Calu3 (cell line): Measurements from ENCODE around the gene DNAH14. TPM values are rescaled to one million over a fixed set of nuclear protein-coding genes. Genes with fewer than 3 reads are reported as not detected.

Experiments used
- BruUV-seq: library from RNA; stranded (reverse); fragments of 400-500 nt; replicated peaks from 2 replicates; lab custom pipeline; 2021; lab: Mats Ljungman, UMichigan
- CTCF ChIA-PET: fragments of 300-600 bp; sonication (Branson Sonifier 250); formaldehyde crosslinking; loops from one replicate; lab custom pipeline; 2022; ENCODE audit warnings: antibody characterized with exemption; lab: Charles Lee
- DNase-seq: peaks from one replicate; pipeline ENCODE4 v3.0.0; 2022
- H3K27ac Mint-ChIP-seq: one replicate; pipeline ENCODE4 v1.8.0; 2022; ENCODE audit warnings: mixed read lengths; ENCODE audit not compliant: unreplicated experiment
- H3K27me3 Mint-ChIP-seq: one replicate; pipeline ENCODE4 v1.8.0; 2022; ENCODE audit warnings: mixed read lengths; ENCODE audit not compliant: unreplicated experiment
- H3K36me3 Mint-ChIP-seq: one replicate; pipeline ENCODE4 v1.8.0; 2022; ENCODE audit warnings: mild to moderate bottlenecking, moderate library complexity, mixed read lengths; ENCODE audit not compliant: insufficient read depth, unreplicated experiment
- H3K4me1 Mint-ChIP-seq: one replicate; pipeline ENCODE4 v1.8.0; 2022; ENCODE audit warnings: mild to moderate bottlenecking, low read depth, mixed read lengths; ENCODE audit not compliant: unreplicated experiment
- H3K4me3 Mint-ChIP-seq: one replicate; pipeline ENCODE4 v1.8.0; 2022; ENCODE audit warnings: mild to moderate bottlenecking, low read depth, moderate library complexity, mixed read lengths; ENCODE audit not compliant: unreplicated experiment
- H3K9me3 Mint-ChIP-seq: one replicate; pipeline ENCODE4 v1.8.0; 2022; ENCODE audit warnings: low read depth, mixed read lengths; ENCODE audit not compliant: unreplicated experiment
- CTCF ChIP-seq: fragments of 200-600 bp; IDR thresholded peaks from one replicate; pipeline ENCODE4 v1.8.0; 2022; ENCODE audit warnings: antibody characterized with exemption; ENCODE audit not compliant: unreplicated experiment
- intact Hi-C: fragments of 100-400 bp; cut with micrococcal nuclease; formaldehyde crosslinking; loops from one replicate; pipeline ENCODE4 v1.10.0; 2022; ENCODE audit not compliant: unreplicated experiment
- total RNA-seq: library from RNA; stranded (reverse); gene quantifications from 2 replicates; pipeline ENCODE4 v1.2.3, GENCODE V29; 2022

Gene DNAH14
- total RNA-seq, 1 experiment from 2014 or later: 66.8 TPM

- Mint-ChIP-seq H3K27me3 (no peaks in the 10 kb centered on the region), H3K9me3 (no peaks in the 10 kb centered on the region), H3K4me3 (peak overlapping the region; percentile 37), H3K27ac (peak overlapping the region; percentile 92), H3K4me1 (peaks cover 67% of the 10 kb centered on the region), H3K36me3 (peaks cover 43% of the 10 kb centered on the region)
- TF ChIP-seq CTCF: no peak
- CTCF ChIA-PET: interaction anchor here (0.6 to 2.8 kb wide), 9 partner anchors 9 to 483 kb away, joined by 3 to 16 read pairs (median 4); partner anchors contain the start of genes LBR and PYCR2
- intact Hi-C loops: loop anchor here (1.0 to 2.0 kb wide), 2 partner anchors 12 to 122 kb away; partner anchors contain the start of gene LBR
- BruUV-seq: TSS peak; percentile 59
- no peak for DNase-seq
Observed at GRCh38 chr1:225440380-225441221, 511.1 kb downstream of the DNAH14 start.

GRCh38 chr1:225441314-225442122 is 512.0 kb downstream of the DNAH14 start:
- Mint-ChIP-seq H3K4me3 (peak overlapping the region; percentile 37), H3K9me3 (no peaks in the 10 kb centered on the region), H3K36me3 (peaks cover 45% of the 10 kb centered on the region), H3K4me1 (peaks cover 76% of the 10 kb centered on the region), H3K27ac (peak overlapping the region; percentile 92), H3K27me3 (no peaks in the 10 kb centered on the region)
- DNase-seq: peak; percentile 75
- CTCF ChIA-PET: interaction anchor here (0.6 to 2.8 kb wide), 12 partner anchors 8 to 1334 kb away, joined by 3 to 16 read pairs (median 6); partner anchors contain the start of genes LBR, PYCR2 and TMEM63A
- intact Hi-C loops: loop anchor here (1.0 to 2.0 kb wide), 2 partner anchors 13 to 123 kb away; partner anchors contain the start of gene LBR
- peak; percentile 73 for TF ChIP-seq CTCF
- BruUV-seq: no TSS peak

GRCh38 chr1:225442123-225442505 is 512.6 kb downstream of the DNAH14 start:
- Mint-ChIP-seq H3K9me3 (no peaks in the 10 kb centered on the region), H3K36me3 (peaks cover 51% of the 10 kb centered on the region), H3K27me3 (no peaks in the 10 kb centered on the region), H3K27ac (peak overlapping the region; percentile 92), H3K4me3 (no peak overlapping the region), H3K4me1 (peaks cover 82% of the 10 kb centered on the region)
- intact Hi-C loops: no loop called here
- DNase-seq: no peak
- BruUV-seq: no TSS peak
- TF ChIP-seq CTCF: no peak
- CTCF ChIA-PET: interaction anchor here (0.7 to 2.8 kb wide), 10 partner anchors 12 to 482 kb away, joined by 3 to 16 read pairs (median 6); partner anchors contain the start of genes LBR, PYCR2 and TMEM63A
